Mesenchymal stem cell (in vitro differentiated cells and primary cell): ENCODE measurements around the gene SRCAP.

Experiments used
- DNase-seq: peaks from one replicate; pipeline ENCODE4 v3.0.0-alpha.2; 2013
- H2AFZ ChIP-seq: one replicate; pipeline ENCODE4 v1.6.1; 2013; ENCODE audit warnings: low read depth, mild to moderate bottlenecking, control low read depth, inconsistent platforms, low read length, moderate library complexity
- H2AK5ac ChIP-seq: 2 replicates; pipeline ENCODE4 v1.6.1; 2013; ENCODE audit warnings: low read length, moderate library complexity, mild to moderate bottlenecking, inconsistent platforms; ENCODE audit not compliant: severe bottlenecking
- H2BK120ac ChIP-seq: one replicate; pipeline ENCODE4 v1.6.1; 2013; ENCODE audit warnings: low read depth, mild to moderate bottlenecking, inconsistent platforms, low read length, moderate library complexity
- H2BK12ac ChIP-seq, 2 experiments: one replicate each; pipeline ENCODE4 v1.6.1; 2013; ENCODE audit warnings: inconsistent platforms in 2 of 2, low read length in 2 of 2, mild to moderate bottlenecking in 2 of 2, moderate library complexity in 2 of 2, control low read depth in 1 of 2
- H2BK15ac ChIP-seq: one replicate; pipeline ENCODE4 v1.6.1; 2013; ENCODE audit warnings: mild to moderate bottlenecking, low read depth, inconsistent platforms; ENCODE audit not compliant: poor library complexity, severe bottlenecking
- H2BK5ac ChIP-seq: 2 replicates; pipeline ENCODE4 v1.6.1; 2013; ENCODE audit warnings: low read depth, mild to moderate bottlenecking, low read length, control low read depth, inconsistent platforms; ENCODE audit not compliant: poor library complexity, severe bottlenecking
- H3K14ac ChIP-seq, 2 experiments: one replicate each; pipeline ENCODE4 v1.6.1; 2013; ENCODE audit warnings: inconsistent platforms in 2 of 2, low read length in 2 of 2, control low read depth in 1 of 2, mild to moderate bottlenecking in 1 of 2, moderate library complexity in 1 of 2
- H3K18ac ChIP-seq, 2 experiments: one replicate each; pipeline ENCODE4 v1.6.1; 2013; ENCODE audit warnings: inconsistent platforms in 2 of 2, low read length in 2 of 2, control low read depth in 1 of 2, low read depth in 1 of 2, mild to moderate bottlenecking in 1 of 2
- H3K23ac ChIP-seq, 2 experiments: one replicate each; pipeline ENCODE4 v1.6.1; 2013; ENCODE audit warnings: inconsistent platforms in 2 of 2, low read length in 2 of 2, mild to moderate bottlenecking in 2 of 2, moderate library complexity in 2 of 2, control low read depth in 1 of 2
- H3K27ac ChIP-seq: 2 replicates; pipeline ENCODE4 v1.5.1; 2013; ENCODE audit warnings: mild to moderate bottlenecking, moderate library complexity, low read length, control low read depth, inconsistent platforms; ENCODE audit not compliant: poor library complexity, severe bottlenecking
- H3K27me3 ChIP-seq, 2 experiments: 2 replicates each; pipeline versions ENCODE4 v1.6.1 to v1.7.0; 2013; ENCODE audit warnings: low read length in 2 of 2, mild to moderate bottlenecking in 2 of 2, moderate library complexity in 2 of 2, control low read depth in 1 of 2, inconsistent platforms in 1 of 2; ENCODE audit not compliant: control insufficient read depth in 1 of 2, insufficient read depth in 1 of 2
- H3K36me3 ChIP-seq, 2 experiments: 2 replicates each; pipeline versions ENCODE4 v1.6.1 to v1.7.0; 2013; ENCODE audit warnings: low read length in 2 of 2, control low read depth in 1 of 2, inconsistent platforms in 1 of 2, low read depth in 1 of 2, mild to moderate bottlenecking in 1 of 2; ENCODE audit not compliant: insufficient read depth in 2 of 2, control insufficient read depth in 1 of 2
- H3K4ac ChIP-seq, 2 experiments: one replicate each; pipeline ENCODE4 v1.6.1; 2013; ENCODE audit warnings: inconsistent platforms in 2 of 2, low read length in 2 of 2, mild to moderate bottlenecking in 2 of 2, moderate library complexity in 2 of 2, control low read depth in 1 of 2, low read depth in 1 of 2
- H3K4me1 ChIP-seq: 2 replicates; pipeline ENCODE4 v1.6.1; 2013; ENCODE audit warnings: low read depth, low read length, control low read depth; ENCODE audit not compliant: control insufficient read depth, insufficient read depth
- H3K4me2 ChIP-seq: 2 replicates; pipeline ENCODE4 v1.6.1; 2013; ENCODE audit warnings: low read length, mild to moderate bottlenecking, inconsistent platforms; ENCODE audit not compliant: poor library complexity, severe bottlenecking
- H3K4me3 ChIP-seq, 2 experiments: 2 replicates each; pipeline versions ENCODE4 v1.5.1 to v1.7.0; 2013; ENCODE audit warnings: low read length in 2 of 2, mild to moderate bottlenecking in 2 of 2, control low read depth in 1 of 2, low read depth in 1 of 2; ENCODE audit not compliant: insufficient read depth in 1 of 2
- H3K79me1 ChIP-seq: replicated peaks from 2 replicates; pipeline ENCODE4 v1.6.1; 2013; ENCODE audit warnings: mild to moderate bottlenecking, control low read depth, low read length, inconsistent platforms; ENCODE audit not compliant: poor library complexity, severe bottlenecking
- H3K9ac ChIP-seq: 2 replicates; pipeline ENCODE4 v1.7.0; 2013; ENCODE audit warnings: mild to moderate bottlenecking, low read length, moderate library complexity
- H3K9me3 ChIP-seq: 2 replicates; pipeline ENCODE4 v1.7.0; 2013; ENCODE audit warnings: mild to moderate bottlenecking, low read length; ENCODE audit not compliant: control insufficient read depth
- H4K8ac ChIP-seq: one replicate; pipeline ENCODE4 v1.6.1; 2013; ENCODE audit warnings: inconsistent platforms, mild to moderate bottlenecking, low read length, moderate library complexity
- H4K91ac ChIP-seq: one replicate; pipeline ENCODE4 v1.6.1; 2013; ENCODE audit warnings: mild to moderate bottlenecking, low read length, inconsistent platforms
- WGBS: methylation state at CpG from one replicate; pipeline ENCODE4 v1.1.7; 2013; ENCODE audit warnings: mixed read lengths; 5-methylcytosine and 5-hydroxymethylcytosine counted together

Gene SRCAP

GRCh38 chr16:30728899-30729672 is 30.1 kb downstream of the SRCAP start:
- no peak overlapping the region for H3K9ac ChIP-seq
- H4K8ac ChIP-seq, result no peak overlapping the region
- H3K4me2 ChIP-seq, result no peak overlapping the region
- no peak for DNase-seq
- no peak overlapping the region for H2BK120ac ChIP-seq
- H3K4me1 ChIP-seq, result peaks cover 2% of the 10 kb centered on the region
- no peak overlapping the region for H3K27ac ChIP-seq
- H2BK15ac ChIP-seq, result no peak overlapping the region
- H2AFZ ChIP-seq, result no peak overlapping the region
- no peak overlapping the region for H3K4me3 ChIP-seq
- H3K27me3 ChIP-seq, result no peaks in the 10 kb centered on the region
- H3K79me1 ChIP-seq, result peaks cover 38% of the 10 kb centered on the region
- no peak overlapping the region for H3K14ac ChIP-seq
- H3K36me3 ChIP-seq, result peaks cover 64 to 96% of the 10 kb centered on the region in 2 experiments
- no peak overlapping the region for H4K91ac ChIP-seq
- H2AK5ac ChIP-seq, result no peak overlapping the region
- H2BK5ac ChIP-seq, result no peak overlapping the region
- no peak overlapping the region for H3K4ac ChIP-seq
- no peak overlapping the region for H3K23ac ChIP-seq
- H2BK12ac ChIP-seq, result no peak overlapping the region
- 96% methylated on average over 16 of the region's 17 CpGs for WGBS
- H3K9me3 ChIP-seq, result no peaks in the 10 kb centered on the region
- no peak overlapping the region for H3K18ac ChIP-seq

GRCh38 chr16:30731411-30731810 is 32.4 kb downstream of the SRCAP start:
- Histone ChIP-seq H3K9ac (no peak overlapping the region), H3K4me3 (no peak overlapping the region), H3K9me3 (no peaks in the 10 kb centered on the region), H3K4me2 (no peak overlapping the region), H2AK5ac (no peak overlapping the region), H3K4ac (no peak overlapping the region), H2BK120ac (no peak overlapping the region), H4K8ac (no peak overlapping the region), H2BK12ac (no peak overlapping the region), H3K14ac (no peak overlapping the region), H4K91ac (no peak overlapping the region), H3K18ac (no peak overlapping the region), H2BK5ac (no peak overlapping the region), H3K27ac (no peak overlapping the region), H2BK15ac (no peak overlapping the region), H3K79me1 (peaks cover 40% of the 10 kb centered on the region), H3K27me3 (no peaks in the 10 kb centered on the region), H3K4me1 (peaks cover 2% of the 10 kb centered on the region), H2AFZ (no peak overlapping the region), H3K23ac (no peak overlapping the region), H3K36me3 (peaks cover 60 to 93% of the 10 kb centered on the region in 2 experiments)
- peak; percentile 22 for DNase-seq
- WGBS, result 93% methylated on average over 2 of the region's 3 CpGs

DNA sequence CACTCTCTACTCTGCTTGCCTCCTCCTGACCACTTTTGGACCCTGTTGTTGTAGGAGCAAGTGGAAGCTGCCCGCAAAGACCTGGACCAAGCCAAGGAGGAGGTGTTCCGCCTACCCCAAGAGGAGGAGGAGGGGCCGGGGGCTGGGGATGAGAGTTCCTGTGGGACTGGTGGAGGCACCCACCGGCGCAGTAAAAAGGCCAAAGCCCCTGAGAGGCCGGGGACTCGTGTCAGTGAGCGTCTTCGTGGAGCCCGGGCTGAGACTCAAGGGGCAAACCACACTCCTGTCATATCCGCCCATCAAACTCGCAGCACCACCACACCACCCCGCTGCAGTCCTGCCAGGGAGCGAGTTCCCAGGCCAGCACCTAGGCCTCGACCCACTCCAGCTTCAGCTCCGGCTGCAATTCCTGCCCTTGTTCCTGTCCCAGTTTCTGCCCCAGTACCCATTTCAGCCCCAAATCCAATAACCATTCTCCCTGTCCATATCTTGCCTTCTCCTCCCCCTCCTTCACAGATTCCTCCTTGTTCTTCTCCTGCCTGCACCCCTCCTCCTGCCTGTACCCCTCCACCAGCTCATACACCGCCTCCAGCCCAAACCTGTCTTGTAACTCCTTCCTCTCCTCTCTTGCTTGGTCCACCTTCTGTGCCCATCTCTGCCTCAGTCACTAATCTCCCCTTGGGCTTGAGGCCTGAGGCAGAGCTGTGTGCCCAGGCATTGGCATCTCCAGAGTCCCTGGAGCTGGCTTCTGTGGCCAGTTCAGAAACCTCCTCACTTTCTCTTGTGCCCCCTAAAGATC is 38.2 kb downstream of the SRCAP start:
- Histone ChIP-seq H2BK5ac (no peak overlapping the region), H3K36me3 (peaks cover 62 to 80% of the 10 kb centered on the region in 2 experiments), H3K14ac (no peak overlapping the region), H3K23ac (peak overlapping the region in 1 of 2 experiments; percentile 77), H3K18ac (no peak overlapping the region), H3K4me3 (no peak overlapping the region), H2BK15ac (no peak overlapping the region), H3K4ac (no peak overlapping the region), H2BK12ac (no peak overlapping the region), H2AFZ (no peak overlapping the region), H3K4me1 (peaks cover 8% of the 10 kb centered on the region), H4K8ac (no peak overlapping the region), H2BK120ac (no peak overlapping the region), H3K79me1 (peaks cover 44% of the 10 kb centered on the region), H3K27me3 (no peaks in the 10 kb centered on the region), H3K4me2 (no peak overlapping the region), H4K91ac (no peak overlapping the region), H3K9ac (no peak overlapping the region), H3K27ac (no peak overlapping the region), H2AK5ac (no peak overlapping the region), H3K9me3 (no peaks in the 10 kb centered on the region)
- 98% methylated on average over 16 of the region's 17 CpGs for WGBS
- DNase-seq, result no peak
